ENCODE results near the gene PUM1. TPM values are rescaled to one million over a fixed set of nuclear protein-coding genes. Genes with fewer than 3 reads are reported as not detected.

The PUM1 gene
- total RNA-seq, 1 donor from 2014 or later: 58.5 TPM

DNA sequence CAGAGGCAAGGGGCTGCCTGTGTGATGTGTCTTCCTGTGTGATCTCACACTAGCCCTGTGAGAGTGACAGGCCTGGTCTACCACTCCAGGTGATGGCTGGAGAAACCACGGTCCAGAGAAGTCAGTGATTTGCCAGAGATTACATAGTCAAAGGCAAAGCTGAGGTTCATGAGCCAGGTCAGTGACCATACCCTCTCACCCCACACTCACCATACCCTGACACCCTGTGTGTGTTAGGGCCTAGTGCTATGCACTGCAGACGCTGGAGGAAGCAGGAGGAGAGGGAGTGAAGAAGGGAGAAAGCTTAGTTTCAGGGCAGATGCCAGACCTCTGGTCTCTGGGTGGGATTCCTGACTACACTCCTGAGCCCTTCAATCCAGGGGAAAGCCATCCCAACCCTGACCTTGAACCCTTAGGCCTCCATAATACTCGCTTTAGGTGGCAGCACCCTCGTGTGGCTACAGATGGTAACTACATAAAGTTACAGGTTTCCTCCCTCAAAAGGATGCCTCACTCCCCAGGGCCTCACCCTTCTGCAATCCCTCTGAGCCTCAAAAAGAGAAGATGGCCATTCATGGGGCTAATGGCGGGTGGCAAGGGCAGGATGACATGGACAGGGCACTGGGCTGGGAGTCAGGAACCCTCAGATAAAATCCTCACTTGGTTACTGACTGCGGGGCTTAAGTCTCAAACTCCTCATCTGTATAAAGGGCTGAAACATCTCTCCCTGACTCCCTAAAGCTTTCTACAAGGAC is 136.2 kb downstream of the PUM1 start:
- DNase-seq (ENCODE audit: low read depth in 2 of 2): peak in 1 of 2 donors; percentile 41

DNA sequence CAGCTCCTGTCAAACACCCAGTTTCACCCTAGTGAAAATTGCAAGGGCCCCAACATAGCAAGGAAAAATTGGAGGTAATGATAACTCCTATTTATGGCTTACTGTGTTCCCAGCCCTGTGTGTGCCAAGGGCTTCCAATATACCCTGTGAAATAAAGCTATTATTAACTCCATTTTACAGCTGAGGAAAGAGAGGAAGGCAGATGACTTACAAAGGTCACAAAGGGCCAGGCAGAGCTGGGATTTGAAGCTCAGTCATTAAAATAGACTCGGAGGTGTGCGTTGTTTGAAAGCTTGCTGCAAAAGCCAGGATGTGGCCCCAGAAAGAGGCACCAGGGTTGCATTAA is 136.8 kb downstream of the PUM1 start:
- peak; percentile 25 to 41 for DNase-seq (ENCODE audit: low read depth in 2 of 2)

DNA sequence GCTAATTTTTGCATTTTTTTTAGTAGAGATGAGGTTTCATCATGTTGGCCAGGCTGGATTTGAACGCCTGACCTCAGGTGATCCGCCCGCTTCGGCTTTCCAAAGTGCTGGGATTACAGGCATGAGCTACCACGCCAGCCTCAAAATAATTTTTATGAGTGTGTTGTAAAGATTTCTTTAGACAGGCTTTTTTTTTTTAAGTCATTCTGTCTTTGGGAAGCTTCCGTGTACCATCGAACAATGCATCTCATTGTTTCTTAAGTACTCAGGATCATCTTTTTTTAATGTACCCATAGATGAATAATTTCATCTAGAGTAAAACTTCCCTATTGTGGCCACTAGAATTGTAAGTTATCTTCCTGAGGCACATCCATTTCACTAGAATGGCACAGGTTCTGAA is 137.3 kb downstream of the PUM1 start:
- DNase-seq (ENCODE audit: low read depth in 2 of 2): no peak

DNA sequence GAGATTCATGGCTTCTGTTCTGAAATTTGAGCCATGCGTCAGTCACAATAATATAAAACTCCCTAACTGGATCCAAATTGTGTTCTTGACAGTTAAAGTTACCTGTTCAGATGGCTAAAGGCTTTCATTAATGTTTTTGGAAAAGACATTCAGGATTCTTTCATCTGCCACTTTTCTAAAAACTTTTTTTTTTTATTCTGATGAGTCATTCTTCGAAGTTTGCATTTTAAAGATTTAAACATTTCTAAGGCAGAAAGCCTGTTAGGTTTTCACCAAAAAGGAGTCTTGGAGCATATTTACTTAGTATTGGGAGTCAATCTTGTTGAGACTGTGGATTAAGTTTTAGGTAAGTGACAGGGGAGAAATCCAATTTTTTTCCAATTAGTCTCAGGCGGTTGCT is 138.1 kb downstream of the PUM1 start:
- no peak for DNase-seq (ENCODE audit: low read depth in 2 of 2)

DNA sequence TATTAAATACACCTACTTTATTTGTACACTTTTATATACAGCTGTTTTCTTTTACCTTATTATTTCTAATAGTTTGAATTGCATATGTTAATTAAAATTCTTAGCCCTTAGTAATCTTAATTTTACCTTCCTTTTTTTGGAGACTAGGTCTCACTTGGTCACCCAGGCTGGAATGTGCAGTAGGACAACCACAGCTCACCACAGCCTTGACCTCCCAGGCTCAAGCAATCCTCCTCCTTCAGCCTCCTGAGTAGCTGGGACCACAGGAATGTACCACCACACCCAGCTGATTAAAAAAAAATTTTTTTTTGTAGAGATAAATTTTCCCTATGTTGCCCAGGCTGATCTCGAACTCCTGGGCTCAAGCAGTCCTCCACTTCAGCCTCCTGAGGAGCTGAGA is 141.9 kb downstream of the PUM1 start:
- no peak for DNase-seq (ENCODE audit: low read depth in 2 of 2)

DNA sequence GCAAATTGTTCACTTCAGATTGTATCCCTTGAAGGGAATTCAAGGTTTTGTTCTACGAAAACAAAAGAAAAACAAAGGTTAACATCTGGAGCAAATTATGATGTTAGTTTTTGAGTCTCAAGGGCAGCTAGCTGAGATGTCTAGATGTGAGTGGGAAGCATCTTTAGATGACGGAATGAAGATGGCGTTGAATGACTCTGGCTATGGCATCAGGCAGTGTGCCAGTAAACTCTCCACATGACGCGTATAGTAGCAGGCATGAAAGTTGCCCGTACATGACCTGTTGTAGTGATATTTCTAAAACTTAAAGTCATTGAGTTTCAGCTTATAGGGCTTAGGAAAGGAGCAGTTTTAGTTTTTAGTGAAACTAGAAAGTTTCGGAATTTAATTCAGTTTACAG is 144.7 kb downstream of the PUM1 start:
- no peak for DNase-seq (ENCODE audit: low read depth in 2 of 2)

DNA sequence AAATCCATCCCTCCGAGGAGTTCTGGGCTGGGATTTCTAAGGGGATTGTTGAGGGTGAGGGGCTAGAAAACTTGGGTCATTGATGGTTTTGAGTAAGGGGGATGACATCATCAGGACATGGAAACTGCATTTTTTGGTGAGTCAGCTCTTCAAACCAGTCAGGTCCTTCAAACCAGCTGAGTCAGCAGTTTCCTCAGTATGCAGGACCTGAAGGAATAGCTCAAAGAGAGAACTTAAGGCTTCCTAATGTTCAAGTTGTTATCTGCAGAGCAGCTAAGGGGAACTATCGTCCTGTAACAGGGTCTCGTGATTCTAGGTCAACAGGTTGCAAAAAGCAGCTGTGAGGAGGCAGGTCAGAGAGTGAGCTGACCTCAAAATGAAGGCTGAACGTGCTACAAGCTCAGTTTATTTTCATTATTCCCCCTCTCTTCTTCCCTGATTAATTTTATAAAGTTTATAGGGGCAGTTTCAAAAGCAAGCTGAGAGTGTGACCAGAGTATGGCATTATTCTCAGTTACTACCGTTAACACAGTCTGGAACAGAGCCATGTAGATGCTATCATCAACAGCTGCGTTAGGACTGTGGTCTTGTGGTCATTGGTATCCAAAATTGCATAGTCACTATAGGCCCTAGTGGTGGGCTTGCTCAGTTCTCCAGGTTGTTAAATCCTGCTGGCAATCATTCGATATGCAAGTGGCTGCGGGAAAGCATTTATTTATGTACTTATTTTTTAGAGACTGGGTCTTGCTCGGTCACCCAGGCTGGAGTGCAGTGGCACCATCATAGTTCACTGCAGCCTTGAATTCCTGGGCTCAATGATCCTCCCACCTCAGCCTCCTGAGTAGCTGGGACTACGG is 146.3 kb downstream of the PUM1 start:
- DNase-seq (ENCODE audit: low read depth in 2 of 2): no peak

DNA sequence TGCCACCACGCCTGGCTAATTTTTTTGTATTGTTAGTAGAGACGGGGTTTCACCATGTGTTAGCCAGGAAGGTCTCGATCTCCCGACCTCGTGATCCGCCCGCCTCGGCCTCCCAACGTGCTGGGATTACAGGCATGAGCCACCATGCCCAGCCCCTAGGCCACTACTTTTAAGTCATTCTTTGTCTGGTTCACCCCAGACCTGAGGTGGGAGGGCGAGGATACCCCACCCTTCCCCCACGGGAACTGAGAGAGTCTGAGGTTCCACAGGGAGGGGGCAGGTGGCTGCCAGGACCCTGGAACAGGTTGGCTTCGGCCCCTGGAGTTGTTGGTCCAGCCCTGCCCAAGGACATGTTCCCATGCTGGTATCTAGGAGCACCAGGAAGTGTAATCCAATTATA is 149.2 kb downstream of the PUM1 start:
- DNase-seq (ENCODE audit: low read depth in 2 of 2): no peak

DNA sequence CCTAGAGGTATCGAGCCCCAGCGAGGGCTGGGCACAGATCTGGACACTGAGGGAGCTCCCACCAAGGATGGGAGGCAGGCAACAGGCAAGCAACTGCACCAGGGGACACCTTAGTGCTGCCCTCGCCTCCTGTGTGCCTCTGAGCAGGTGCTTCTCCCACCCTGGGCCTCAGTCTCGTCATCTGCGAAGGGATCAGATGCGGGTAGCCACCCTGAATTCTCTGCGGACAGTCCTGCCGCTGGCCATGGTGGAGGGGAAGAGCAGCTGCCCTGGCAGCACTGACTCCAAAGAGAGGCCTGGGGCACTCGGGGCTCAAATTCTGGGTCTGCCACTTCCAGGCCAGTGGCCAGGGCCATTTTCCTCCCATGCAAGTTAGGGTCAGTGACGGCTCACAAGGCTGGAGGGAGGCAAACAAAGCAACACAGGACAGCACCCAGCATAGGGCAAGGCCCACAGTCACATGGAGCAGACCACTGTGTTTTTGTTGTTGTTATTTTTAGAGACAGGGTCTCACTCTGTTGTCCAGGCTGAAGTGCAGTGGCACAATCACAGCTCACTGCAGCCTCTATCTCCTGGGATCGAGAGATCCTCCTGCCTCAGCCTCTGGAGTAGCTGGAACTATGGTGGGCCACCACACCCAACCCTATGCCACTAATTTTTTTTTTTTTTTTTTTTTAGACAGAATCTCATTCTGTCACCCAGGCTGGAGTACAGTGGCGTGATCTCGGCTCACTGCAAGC is 149.9 kb downstream of the PUM1 start:
- DNase-seq (ENCODE audit: low read depth in 2 of 2): no peak

DNA sequence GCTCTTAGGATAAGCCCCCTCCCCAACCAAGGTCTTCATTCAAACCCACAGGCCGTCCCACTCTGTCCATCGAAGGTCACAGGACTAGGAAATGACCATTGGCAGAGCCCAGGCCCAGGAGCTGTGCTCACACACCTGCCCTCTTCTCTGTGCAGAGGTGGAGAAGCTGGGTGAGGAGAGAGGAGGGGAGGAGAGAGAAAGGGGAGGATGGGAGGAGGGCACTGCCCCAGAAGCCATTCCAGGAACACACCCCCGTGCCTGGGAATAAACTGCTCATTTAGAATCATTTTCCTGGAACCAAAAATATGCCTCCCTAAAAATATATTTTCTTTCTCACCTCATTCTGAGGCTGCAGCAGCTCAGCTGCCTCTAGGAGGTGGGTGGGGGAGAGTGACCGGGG is 150.6 kb downstream of the PUM1 start:
- DNase-seq (ENCODE audit: low read depth in 2 of 2): no peak

DNA sequence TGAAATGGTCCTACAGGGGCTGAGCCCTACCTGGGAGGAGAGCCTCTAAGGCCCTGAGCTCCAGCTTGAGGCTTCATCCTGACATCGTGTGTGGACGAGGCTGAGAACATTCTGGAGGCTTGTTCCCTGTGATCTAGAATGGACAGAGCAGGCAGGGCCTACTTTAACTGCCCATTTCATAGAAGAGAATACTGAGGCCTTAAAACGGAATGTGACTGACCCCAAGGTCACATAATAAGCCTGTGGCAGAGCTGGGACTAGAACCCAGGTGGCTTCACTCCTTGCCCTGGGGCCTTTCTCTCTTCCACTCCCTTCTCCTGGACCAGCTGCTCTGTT is 151.0 kb downstream of the PUM1 start:
- no peak for DNase-seq (ENCODE audit: low read depth in 2 of 2)

DNA sequence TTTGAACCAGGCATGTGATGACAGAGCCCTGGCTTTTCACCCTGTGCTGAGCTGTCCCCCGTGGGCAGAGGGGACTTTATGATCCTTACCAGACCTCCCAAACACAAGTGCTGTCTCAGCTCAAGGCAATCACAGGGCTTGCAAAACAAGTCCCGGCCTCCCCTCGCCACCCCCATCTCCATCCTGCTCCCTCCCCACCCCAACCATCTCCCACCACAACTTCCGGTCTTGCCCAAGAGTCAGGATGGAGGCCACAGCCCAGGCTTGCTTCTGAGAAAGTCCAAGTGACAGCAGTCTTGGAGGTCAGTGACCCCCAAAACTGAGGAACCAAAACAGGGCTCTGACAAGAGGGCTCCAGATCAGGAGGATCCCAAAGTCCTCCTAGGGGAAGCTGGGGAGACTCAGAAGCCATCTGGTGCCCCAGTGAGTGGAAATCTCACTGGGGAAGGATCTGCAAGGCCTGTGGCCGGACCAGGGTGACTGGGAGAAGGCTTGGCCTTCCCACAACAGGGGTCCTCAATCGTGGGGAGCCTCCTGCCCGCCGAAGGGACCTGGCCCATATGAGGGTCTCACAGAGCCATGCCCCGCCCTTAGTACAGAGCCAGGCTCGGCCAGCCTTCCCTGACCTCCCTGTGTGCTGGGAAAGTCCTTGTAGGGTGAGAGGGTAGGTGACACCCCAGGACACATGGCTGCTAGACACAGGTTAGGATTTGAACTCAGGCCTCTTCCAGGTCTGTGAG is 152.4 kb downstream of the PUM1 start:
- no peak for DNase-seq (ENCODE audit: low read depth in 2 of 2)

DNA sequence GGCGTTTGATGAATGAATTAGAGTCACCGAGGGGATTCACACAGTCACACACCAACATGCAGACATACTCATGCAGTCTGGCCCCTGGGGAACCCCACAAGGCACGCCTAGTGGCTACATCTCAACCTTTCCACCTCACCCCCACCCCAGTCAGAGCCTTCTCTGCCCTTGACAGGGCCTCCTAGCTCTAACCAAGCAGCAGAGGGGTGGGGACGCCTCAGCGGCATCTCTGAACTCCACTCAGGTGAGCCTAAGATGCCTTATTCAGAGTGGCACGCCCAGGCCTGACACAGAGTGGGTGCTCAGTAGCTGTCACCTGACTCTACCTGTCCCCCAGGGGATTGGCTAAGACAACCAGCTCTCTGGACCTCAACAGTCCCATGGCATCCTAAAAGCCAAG is 153.3 kb downstream of the PUM1 start:
- DNase-seq (ENCODE audit: low read depth in 2 of 2): no peak

DNA sequence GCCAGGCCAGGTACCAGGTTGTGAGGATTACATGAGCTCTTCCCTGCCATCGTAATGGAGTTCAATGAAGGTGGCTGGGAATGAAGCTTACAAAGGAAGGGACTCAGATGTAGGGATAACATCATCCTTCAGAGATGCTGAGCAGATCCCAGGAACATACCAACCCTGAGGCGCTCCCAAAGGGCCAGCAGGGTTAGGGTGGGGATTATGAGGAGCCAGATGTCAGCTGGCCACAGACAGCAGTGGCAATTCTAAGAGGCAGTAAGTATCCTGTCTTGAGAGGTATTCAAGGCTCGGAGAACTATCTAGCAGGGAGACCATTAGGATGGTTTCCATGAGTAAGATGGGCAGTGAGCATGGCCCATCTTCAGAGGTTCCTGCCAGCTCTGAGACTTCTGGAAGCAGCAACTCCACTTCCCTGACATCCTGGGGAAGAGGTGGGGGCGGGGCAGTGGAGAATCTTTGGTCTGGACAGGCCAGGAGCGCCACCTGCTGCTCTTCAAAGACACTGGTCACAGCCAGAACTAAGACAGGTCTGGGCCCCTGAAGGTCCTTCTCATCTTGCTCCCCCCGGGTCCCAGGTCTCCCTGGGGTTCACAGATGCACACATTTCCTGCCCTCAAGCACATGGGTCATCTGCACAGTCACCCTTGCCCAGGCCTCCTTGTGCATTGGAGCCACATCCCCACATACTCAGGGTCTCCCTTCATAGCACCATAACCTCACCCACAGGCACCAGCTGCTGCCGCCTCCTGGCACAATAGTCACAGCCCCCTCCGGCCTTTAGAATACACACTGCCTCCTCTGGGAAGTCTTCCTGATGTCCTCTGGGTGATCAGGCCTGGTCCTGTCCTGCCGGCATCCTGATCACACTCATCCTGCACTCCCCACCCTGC is 154.2 kb downstream of the PUM1 start:
- DNase-seq (ENCODE audit: low read depth in 2 of 2): peak; percentile 47 to 76

DNA sequence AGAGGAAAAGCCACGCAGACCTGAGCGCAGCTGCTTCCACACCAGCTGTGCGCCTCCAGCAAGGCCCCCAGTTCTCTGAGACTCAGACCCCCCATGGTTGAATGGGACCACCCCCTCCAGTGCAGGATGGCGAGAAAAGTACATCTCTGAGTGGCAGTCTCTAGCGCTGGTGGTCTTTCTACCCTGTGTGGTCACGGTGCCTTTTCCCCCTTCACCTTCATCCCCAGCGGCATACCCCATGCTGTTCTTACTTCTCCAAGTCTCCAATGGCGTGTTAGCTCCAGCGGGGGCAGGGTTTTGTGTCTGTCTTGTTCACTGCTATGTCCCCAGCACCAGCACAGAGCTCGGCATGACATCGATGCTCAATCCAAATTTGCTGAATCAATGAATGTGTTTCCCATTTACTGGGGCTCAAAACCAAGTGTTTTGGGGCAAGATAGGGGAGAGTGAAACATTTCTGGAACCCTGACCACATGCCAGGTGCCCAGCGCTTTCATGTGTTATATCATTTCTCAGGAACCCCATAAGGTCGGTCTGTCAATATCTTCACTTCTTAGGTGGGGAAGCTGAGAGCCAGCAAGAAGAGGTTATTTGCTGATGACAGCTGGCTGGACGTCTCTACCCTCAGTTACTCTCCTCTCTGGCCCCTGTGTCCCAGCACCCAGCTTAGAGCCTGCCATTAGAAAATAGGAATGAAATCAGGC is 156.0 kb downstream of the PUM1 start:
- DNase-seq (ENCODE audit: low read depth in 2 of 2): no peak

DNA sequence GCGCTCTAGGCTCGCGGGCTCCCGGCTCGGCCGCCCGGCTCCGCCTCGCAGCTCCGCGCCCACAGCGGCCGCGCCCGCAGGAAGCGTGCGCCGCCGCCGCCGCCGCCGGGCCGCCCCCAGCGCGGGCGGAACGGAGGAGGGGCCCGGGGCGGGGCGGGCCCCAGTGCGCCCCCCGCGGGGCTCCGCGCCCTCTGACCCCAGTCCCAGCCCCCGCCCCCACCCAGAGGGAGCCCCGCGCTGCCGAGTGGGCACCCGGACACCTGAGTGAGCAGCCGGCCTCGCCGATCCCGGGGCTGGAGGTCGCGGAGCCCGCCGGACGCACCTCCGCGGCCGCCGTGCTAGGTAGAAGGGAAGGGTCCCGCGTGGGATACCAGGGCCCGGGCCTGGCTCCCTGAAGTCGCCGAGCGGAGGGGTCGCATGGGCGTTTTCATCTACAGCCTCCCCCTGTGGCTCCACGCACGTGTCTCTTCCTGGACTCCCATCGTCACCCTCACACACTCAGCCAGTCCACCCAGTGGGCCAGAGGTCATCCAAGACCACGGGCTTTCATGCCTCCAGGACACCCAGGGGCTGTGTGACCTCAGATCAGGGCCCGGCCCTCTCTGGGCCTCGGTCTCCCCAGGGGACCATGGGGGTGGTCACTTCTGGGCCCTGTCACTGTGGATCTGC is 156.7 kb downstream of the PUM1 start, which contains the start of gene SDC3:
Gene SDC3, minus strand, starts transcription at position 63 of the 669 bp plus-strand sequence. CDS start 172 bp downstream, outside the sequence.
- DNase-seq (ENCODE audit: low read depth in 2 of 2): peak in 1 of 2 donors; percentile 48

DNA sequence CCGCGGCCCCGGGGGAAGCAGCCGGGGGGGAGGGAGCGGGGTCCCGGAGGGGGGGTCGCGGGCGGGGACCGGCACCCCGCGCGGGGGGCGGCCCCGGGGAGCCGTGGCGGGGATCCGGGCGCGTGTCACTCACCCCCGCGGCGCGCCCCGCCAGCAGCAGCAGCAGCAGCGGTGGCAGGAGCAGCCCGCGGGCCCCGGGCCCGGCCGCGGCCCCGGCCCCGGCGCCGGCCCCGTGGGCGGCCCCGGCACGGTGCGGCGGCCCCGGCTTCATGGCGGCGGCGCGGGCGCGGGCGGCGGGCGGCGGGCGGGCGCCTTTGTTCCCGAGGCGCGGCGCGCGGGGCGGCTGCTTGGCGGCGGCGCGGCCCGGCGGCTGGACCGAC is 157.2 kb downstream of the PUM1 start:
- DNase-seq (ENCODE audit: low read depth in 2 of 2): no peak

DNA sequence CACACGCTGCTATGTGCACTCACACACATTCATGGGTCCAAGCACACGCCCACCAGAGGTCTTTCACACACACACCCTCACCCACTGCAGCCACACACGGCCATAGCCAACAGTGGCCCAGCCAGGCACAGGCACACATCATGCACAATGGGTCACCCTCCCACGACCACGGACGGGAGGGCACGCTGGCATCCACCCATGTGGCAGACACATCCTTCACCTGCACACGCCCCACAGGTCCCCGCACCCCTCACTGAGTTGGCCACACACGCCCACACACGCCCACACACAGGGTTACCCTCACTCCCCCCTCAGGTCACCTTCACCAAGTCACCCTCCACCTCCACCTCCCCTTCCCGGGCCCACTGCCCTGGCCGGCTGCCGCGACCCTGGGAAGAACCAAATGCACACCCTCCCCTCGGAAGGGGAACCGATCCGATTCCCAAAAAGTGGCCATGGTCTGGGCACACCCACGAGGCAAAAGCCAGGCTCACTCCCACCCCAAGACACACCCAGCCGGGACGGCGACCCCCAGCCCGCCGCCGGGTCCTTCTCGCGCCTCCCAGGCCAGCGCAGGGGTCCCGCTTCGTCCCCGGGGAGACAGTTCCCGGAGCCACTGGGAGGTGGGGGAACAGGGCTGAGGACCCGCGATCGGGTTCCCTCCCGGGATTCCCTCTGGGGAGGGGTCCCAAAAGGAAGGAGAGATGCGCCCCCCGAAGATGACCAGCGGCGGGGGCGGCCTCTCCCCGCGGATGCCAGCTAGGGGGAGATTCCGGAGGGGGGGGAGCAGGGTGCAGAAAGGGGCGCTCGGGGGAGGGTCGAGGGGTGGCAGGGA is 157.8 kb downstream of the PUM1 start:
- DNase-seq (ENCODE audit: low read depth in 2 of 2): no peak
